HG03571 (cell line): Measurements from ENCODE around the gene RNF208.
"Not testable (repeated sequence)": the region's sequence is repeated elsewhere in the genome, so short reads cannot be mapped to it uniquely, and the experiment has no call there.

Experiments
- ATAC-seq: cut with Tn5 transposase; IDR thresholded peaks from one replicate; pipeline ENCODE4 v1.9.1; 2021; ENCODE audit not compliant: unreplicated experiment

Gene RNF208

GRCh38 chr9:137240318-137240840, 18.3 kb upstream of the RNF208 start:
- peak; percentile 27 for ATAC-seq

- ATAC-seq: not testable (repeated sequence)
Measured at GRCh38 chr9:137239541-137240200, 17.6 kb upstream of the RNF208 start.

GRCh38 chr9:137237759-137238726, 16.0 kb upstream of the RNF208 start:
- ATAC-seq: no peak

GRCh38 chr9:137236936-137237421, 14.9 kb upstream of the RNF208 start:
- no peak for ATAC-seq

GRCh38 chr9:137236238-137236935, 14.3 kb upstream of the RNF208 start:
- no peak for ATAC-seq

- no peak for ATAC-seq
Measured at GRCh38 chr9:137235424-137236237, 13.6 kb upstream of the RNF208 start.

GRCh38 chr9:137234758-137235423, 12.9 kb upstream of the RNF208 start:
- no peak for ATAC-seq

- ATAC-seq: no peak
Measured at GRCh38 chr9:137234055-137234697, 12.1 kb upstream of the RNF208 start.

GRCh38 chr9:137233143-137233980, 11.3 kb upstream of the RNF208 start:
- ATAC-seq: no peak

- ATAC-seq: no peak
Measured at GRCh38 chr9:137232510-137232909, 10.5 kb upstream of the RNF208 start.

- ATAC-seq: no peak
Measured at GRCh38 chr9:137232101-137232500, 10.1 kb upstream of the RNF208 start.

GRCh38 chr9:137231372-137232039, 9.5 kb upstream of the RNF208 start:
- ATAC-seq: no peak

- no peak for ATAC-seq
Measured at GRCh38 chr9:137230705-137231371, 8.8 kb upstream of the RNF208 start, which contains the start of gene SLC34A3. SLC34A3 (plus strand) TSS chr9:137230901; CDS start chr9:137231703, 802 bp downstream.

- ATAC-seq: no peak
Measured at GRCh38 chr9:137229903-137230704, 8.1 kb upstream of the RNF208 start.

- ATAC-seq: no peak
Measured at GRCh38 chr9:137228968-137229896, 7.2 kb upstream of the RNF208 start.
